Measurements from ENCODE around the gene PRKN.

DNA sequence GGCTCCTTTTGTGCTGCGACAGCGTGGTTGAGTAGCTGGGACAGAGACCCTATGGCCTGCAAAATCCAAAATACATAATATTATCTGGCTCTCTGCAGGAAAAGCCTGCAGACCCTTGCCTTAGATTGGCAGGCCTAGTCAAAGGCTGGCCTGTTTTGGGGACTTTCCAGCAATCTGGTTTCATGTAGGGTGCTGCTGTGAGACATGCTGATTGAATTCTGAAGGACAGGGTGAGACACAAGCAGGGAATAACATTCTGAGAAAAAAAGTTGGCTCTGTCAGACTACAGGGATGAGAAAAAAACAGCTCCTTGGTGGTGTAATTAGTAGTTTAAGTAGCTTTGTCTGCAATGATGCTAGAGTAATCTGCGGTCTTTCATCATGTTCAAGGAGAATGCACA, 1051.0 kb downstream of the PRKN start:
- TF ChIP-seq POLR2AphosphoS5 (IDR thresholded peaks at IDR 0.05; ENCODE audit: low read depth, low read length) = no peak
- TF ChIP-seq, protein P1, sequence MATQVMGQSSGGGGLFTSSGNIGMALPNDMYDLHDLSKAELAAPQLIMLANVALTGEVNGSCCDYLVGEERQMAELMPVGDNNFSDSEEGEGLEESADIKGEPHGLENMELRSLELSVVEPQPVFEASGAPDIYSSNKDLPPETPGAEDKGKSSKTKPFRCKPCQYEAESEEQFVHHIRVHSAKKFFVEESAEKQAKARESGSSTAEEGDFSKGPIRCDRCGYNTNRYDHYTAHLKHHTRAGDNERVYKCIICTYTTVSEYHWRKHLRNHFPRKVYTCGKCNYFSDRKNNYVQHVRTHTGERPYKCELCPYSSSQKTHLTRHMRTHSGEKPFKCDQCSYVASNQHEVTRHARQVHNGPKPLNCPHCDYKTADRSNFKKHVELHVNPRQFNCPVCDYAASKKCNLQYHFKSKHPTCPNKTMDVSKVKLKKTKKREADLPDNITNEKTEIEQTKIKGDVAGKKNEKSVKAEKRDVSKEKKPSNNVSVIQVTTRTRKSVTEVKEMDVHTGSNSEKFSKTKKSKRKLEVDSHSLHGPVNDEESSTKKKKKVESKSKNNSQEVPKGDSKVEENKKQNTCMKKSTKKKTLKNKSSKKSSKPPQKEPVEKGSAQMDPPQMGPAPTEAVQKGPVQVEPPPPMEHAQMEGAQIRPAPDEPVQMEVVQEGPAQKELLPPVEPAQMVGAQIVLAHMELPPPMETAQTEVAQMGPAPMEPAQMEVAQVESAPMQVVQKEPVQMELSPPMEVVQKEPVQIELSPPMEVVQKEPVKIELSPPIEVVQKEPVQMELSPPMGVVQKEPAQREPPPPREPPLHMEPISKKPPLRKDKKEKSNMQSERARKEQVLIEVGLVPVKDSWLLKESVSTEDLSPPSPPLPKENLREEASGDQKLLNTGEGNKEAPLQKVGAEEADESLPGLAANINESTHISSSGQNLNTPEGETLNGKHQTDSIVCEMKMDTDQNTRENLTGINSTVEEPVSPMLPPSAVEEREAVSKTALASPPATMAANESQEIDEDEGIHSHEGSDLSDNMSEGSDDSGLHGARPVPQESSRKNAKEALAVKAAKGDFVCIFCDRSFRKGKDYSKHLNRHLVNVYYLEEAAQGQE (IDR thresholded peaks at IDR 0.05; ENCODE audit: insufficient read depth in 1 of 2, low read depth in 2 of 2, low read length in 1 of 2) = no peak
- TF ChIP-seq, protein P2, sequence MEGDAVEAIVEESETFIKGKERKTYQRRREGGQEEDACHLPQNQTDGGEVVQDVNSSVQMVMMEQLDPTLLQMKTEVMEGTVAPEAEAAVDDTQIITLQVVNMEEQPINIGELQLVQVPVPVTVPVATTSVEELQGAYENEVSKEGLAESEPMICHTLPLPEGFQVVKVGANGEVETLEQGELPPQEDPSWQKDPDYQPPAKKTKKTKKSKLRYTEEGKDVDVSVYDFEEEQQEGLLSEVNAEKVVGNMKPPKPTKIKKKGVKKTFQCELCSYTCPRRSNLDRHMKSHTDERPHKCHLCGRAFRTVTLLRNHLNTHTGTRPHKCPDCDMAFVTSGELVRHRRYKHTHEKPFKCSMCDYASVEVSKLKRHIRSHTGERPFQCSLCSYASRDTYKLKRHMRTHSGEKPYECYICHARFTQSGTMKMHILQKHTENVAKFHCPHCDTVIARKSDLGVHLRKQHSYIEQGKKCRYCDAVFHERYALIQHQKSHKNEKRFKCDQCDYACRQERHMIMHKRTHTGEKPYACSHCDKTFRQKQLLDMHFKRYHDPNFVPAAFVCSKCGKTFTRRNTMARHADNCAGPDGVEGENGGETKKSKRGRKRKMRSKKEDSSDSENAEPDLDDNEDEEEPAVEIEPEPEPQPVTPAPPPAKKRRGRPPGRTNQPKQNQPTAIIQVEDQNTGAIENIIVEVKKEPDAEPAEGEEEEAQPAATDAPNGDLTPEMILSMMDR (IDR thresholded peaks at IDR 0.05) = no peak
